Endodermal cell (in vitro differentiated cells): Measurements from ENCODE around the gene GABARAPL2. TPM values are rescaled to one million over a fixed set of nuclear protein-coding genes. Genes with fewer than 3 reads are reported as not detected.

Source experiments
- DNase-seq: peaks from one replicate; pipeline ENCODE4 v3.0.0-alpha.2; 2017
- H3K27ac ChIP-seq: 2 replicates; pipeline ENCODE4 v1.5.1; 2013; ENCODE audit warnings: mild to moderate bottlenecking, low read depth, low read length, moderate library complexity
- H3K27me3 ChIP-seq: 2 replicates; pipeline ENCODE4 v1.6.1; 2013; ENCODE audit warnings: mild to moderate bottlenecking, low read length, moderate library complexity; ENCODE audit not compliant: insufficient read depth, control insufficient read depth, poor library complexity, severe bottlenecking
- H3K36me3 ChIP-seq: 2 replicates; pipeline ENCODE4 v1.7.0; 2013; ENCODE audit warnings: mild to moderate bottlenecking, low read length, moderate library complexity; ENCODE audit not compliant: control insufficient read depth, insufficient read depth
- H3K4me1 ChIP-seq: one replicate; pipeline ENCODE4 v1.7.0; 2013; ENCODE audit warnings: low read length; ENCODE audit not compliant: control insufficient read depth, insufficient read depth
- H3K4me3 ChIP-seq: 2 replicates; pipeline ENCODE4 v1.5.1; 2013; ENCODE audit warnings: mild to moderate bottlenecking, low read length, moderate library complexity
- H3K9ac ChIP-seq: 2 replicates; pipeline ENCODE4 v1.6.1; 2013; ENCODE audit warnings: mild to moderate bottlenecking, low read length, moderate library complexity; ENCODE audit not compliant: poor library complexity, severe bottlenecking; ENCODE audit errors: extremely low read depth
- H3K9me3 ChIP-seq: 2 replicates; pipeline ENCODE4 v1.6.1; 2013; ENCODE audit warnings: mild to moderate bottlenecking, low read length, moderate library complexity; ENCODE audit not compliant: control insufficient read depth
- H3K27ac Mint-ChIP-seq: 2 replicates; pipeline ENCODE4 v1.8.0; 2020; ENCODE audit warnings: mixed read lengths
- H3K27me3 Mint-ChIP-seq: 2 replicates; pipeline ENCODE4 v1.8.0; 2021; ENCODE audit warnings: mild to moderate bottlenecking, mixed read lengths; ENCODE audit not compliant: insufficient read depth
- H3K36me3 Mint-ChIP-seq: 2 replicates; pipeline ENCODE4 v1.8.0; 2020; ENCODE audit warnings: low read depth, mixed read lengths
- H3K4me1 Mint-ChIP-seq: 2 replicates; pipeline ENCODE4 v1.8.0; 2020; ENCODE audit warnings: mixed read lengths
- H3K4me3 Mint-ChIP-seq: 2 replicates; pipeline ENCODE4 v1.8.0; 2020; ENCODE audit warnings: mild to moderate bottlenecking, moderate library complexity, mixed read lengths
- H3K9me3 Mint-ChIP-seq: 2 replicates; pipeline ENCODE4 v1.8.0; 2020; ENCODE audit warnings: mild to moderate bottlenecking, mixed read lengths
- WGBS, 2 experiments: methylation state at CpG; one replicate each; pipeline versions ENCODE4 v1.1.5 to v1.1.7; 2013; ENCODE audit warnings: missing lambda C conversion rate in 2 of 2, mixed read lengths in 1 of 2; ENCODE audit not compliant: insufficient coverage in 1 of 2, insufficient read length in 1 of 2; 5-methylcytosine and 5-hydroxymethylcytosine counted together
- total RNA-seq, 2 donors: library from RNA; stranded (reverse); fragmentation: NEBNext Ultra II Directional in 1 of 2; extraction: Animal tissue kit (Norgen Biotek cat#: 25700) in 1 of 2; gene quantifications; 2 replicates in 1 of 2; 3 replicates in 1 of 2; pipeline ENCODE4 v1.2.1, GENCODE V29; 2021
- TF ChIP-seq, protein P1 (sequence below): fragments of 200-600 bp; sonication (generic); conservative IDR thresholded peaks from 2 replicates; pipeline ENCODE4 v1.5.0; 2021; ENCODE audit warnings: antibody characterized with exemption, mild to moderate bottlenecking

GABARAPL2 gene
- total RNA-seq, 2 donors from 2014 or later: 72.8 to 78.5 TPM

DNA sequence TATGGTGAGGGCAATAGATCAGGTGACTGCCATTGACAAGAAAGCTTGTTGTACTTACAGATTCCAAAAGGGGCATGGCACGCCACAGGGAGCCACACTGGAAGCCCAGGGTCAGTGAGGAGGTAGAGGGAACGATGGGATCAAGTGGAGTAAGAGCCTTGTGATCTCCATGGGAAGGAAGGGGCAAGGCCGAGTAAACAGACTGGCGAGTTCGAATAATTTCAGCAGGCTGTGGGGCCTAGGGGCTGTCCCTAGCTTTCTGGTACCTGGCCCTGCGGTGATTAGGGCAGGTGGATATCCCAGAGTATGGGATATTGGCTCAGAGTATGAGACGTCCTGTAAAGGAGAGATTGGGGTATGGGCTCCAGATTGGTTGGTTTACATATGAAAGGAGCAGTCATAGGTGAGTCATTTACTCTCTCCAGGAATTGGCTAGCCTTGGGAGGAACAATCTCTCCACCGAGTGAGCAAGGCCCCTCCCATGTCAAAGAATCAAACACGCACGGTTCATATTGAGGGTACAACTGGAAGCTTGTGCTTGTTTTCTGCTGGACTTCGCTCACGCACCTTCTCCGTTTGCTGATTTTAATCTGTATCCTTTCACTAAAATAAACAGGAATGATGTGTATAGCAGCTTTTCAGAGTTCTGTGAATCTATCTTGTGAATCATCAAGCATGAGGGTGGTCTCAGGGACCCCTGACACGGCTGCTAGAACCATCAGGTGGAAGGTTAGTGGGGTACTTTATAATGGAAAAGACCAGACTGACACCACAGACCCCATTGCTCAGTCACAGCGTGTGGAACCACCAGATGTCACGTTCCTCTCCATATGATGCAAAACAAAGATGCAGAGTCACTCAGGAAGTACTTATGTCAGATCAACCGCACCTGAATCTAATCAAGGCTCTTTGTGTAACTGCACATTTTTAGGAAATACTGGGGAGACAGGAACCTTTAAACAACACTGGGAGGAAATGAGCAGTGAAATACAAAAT, 27.9 kb downstream of the GABARAPL2 start:
- 59 to 74% methylated on average over 11 to 17 of the region's 17 CpGs for WGBS, 2 experiments
- no peaks in the 10 kb centered on the region for H3K27me3 ChIP-seq
- H3K27ac Mint-ChIP-seq: peak overlapping the region; percentile 76
- no peak overlapping the region for H3K4me3 Mint-ChIP-seq
- H3K27ac ChIP-seq: peak overlapping the region; percentile 35
- H3K9ac ChIP-seq: no peak overlapping the region
- peaks cover 7% of the 10 kb centered on the region for H3K9me3 ChIP-seq
- no peak overlapping the region for H3K4me3 ChIP-seq
- H3K36me3 ChIP-seq: peaks cover 12% of the 10 kb centered on the region
- H3K4me1 ChIP-seq: peaks cover 10% of the 10 kb centered on the region
- peak; percentile 79 for DNase-seq
- no peaks in the 10 kb centered on the region for H3K27me3 Mint-ChIP-seq
- TF ChIP-seq, protein P1, sequence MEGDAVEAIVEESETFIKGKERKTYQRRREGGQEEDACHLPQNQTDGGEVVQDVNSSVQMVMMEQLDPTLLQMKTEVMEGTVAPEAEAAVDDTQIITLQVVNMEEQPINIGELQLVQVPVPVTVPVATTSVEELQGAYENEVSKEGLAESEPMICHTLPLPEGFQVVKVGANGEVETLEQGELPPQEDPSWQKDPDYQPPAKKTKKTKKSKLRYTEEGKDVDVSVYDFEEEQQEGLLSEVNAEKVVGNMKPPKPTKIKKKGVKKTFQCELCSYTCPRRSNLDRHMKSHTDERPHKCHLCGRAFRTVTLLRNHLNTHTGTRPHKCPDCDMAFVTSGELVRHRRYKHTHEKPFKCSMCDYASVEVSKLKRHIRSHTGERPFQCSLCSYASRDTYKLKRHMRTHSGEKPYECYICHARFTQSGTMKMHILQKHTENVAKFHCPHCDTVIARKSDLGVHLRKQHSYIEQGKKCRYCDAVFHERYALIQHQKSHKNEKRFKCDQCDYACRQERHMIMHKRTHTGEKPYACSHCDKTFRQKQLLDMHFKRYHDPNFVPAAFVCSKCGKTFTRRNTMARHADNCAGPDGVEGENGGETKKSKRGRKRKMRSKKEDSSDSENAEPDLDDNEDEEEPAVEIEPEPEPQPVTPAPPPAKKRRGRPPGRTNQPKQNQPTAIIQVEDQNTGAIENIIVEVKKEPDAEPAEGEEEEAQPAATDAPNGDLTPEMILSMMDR: no peak
- peaks cover 25% of the 10 kb centered on the region for H3K36me3 Mint-ChIP-seq
- H3K4me1 Mint-ChIP-seq: peaks cover 26% of the 10 kb centered on the region
- H3K9me3 Mint-ChIP-seq: peaks cover 4% of the 10 kb centered on the region

DNA sequence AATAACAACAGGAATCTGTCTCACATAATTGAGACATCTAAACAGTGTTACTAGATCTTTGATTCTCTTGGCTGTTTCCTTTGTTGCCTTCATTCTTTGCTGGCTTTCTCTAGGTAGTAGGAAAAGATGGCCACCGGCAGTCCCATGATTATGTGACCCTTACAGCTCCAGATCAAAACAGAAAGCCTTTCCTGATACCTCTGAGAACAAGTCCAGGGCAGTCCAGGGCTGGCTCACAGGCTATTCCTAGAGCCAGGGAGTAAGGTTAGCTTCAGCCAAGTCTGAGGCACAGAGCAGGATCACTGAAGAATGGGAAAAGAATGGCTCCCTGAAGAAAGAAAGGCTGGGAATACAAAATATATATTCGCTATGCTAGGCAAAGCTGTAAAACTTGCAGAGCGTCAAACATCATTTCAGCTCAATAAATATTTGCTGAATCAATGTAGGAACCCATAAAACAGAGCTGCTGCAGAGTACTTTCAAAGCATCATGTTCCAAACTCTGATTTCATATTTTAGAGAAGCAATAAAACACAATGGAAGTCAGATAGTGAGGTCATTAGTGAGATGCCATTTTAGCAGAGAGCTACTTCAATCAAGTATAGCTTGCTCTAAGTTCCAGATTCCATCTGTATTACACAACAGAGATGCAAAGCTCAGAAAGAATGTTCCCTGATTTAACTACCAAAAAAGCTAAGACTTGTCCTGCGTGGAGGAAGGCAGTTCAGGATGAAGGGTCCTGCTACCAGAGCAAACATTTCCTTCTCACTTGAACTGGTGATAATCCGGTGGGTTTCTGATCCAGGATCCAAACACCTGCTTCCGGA, 33.5 kb downstream of the GABARAPL2 start:
- H3K4me3 Mint-ChIP-seq: no peak overlapping the region
- peaks cover 71% of the 10 kb centered on the region for H3K36me3 Mint-ChIP-seq

DNA sequence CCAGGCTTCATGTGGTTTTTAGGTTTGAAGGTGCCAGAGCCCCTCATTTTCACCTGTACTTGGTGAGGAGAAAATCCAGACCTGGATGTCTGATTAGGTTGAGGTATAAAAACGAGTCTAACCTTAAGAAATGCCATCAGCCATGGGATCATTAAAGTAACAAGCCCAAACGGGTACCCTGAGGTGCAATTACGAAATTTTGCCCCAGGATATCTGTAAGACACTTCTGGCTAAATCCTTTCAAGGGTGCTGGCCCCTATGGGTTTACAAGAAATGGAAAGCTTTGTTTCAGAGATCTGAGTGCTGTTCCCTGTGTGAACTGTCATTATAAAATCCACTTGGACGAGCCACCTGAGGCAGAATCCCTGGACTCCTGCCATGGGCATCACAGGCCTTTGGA, 37.1 kb downstream of the GABARAPL2 start:
- TF ChIP-seq, protein P1: no peak
- Mint-ChIP-seq H3K27ac (no peak overlapping the region), H3K4me3 (no peak overlapping the region), H3K27me3 (no peaks in the 10 kb centered on the region), H3K9me3 (peaks cover 15% of the 10 kb centered on the region), H3K36me3 (peaks cover 78% of the 10 kb centered on the region), H3K4me1 (no peaks in the 10 kb centered on the region)
- no peak overlapping the region for H3K4me3 ChIP-seq
- peaks cover 24% of the 10 kb centered on the region for H3K9me3 ChIP-seq
- H3K27ac ChIP-seq: no peak overlapping the region
- no peak overlapping the region for H3K9ac ChIP-seq
- H3K27me3 ChIP-seq: no peaks in the 10 kb centered on the region
- no peak for DNase-seq
- peaks cover 70% of the 10 kb centered on the region for H3K36me3 ChIP-seq
- no peaks in the 10 kb centered on the region for H3K4me1 ChIP-seq
- WGBS, 2 experiments: 92 to 94% methylated on average over 4 of the region's 4 CpGs

More for the DNA sequence above, 33.5 kb downstream of the GABARAPL2 start:
- Mint-ChIP-seq H3K27me3 (no peaks in the 10 kb centered on the region), H3K9me3 (peaks cover 19% of the 10 kb centered on the region), H3K4me1 (peaks cover 3% of the 10 kb centered on the region), H3K27ac (no peak overlapping the region)
- Histone ChIP-seq H3K27me3 (no peaks in the 10 kb centered on the region), H3K4me1 (no peaks in the 10 kb centered on the region), H3K9ac (no peak overlapping the region), H3K36me3 (peaks cover 59% of the 10 kb centered on the region), H3K27ac (no peak overlapping the region), H3K4me3 (no peak overlapping the region), H3K9me3 (peaks cover 31% of the 10 kb centered on the region)
- no peak for DNase-seq
- TF ChIP-seq, protein P1: no peak
- WGBS, 2 experiments: 93 to 97% methylated on average over 6 of the region's 6 CpGs
